Hematopoietic multipotent progenitor cell treated with erythropoietin and hydrocortisone succinate and interleukin-3 and kit ligand, for 17 days (in vitro differentiated cells): Measurements from ENCODE around the gene NRN1.

Experiments
- DNase-seq: peaks from one replicate; pipeline ENCODE4 v3.0.0-alpha.2; 2015; ENCODE audit warnings: low spot score

NRN1 gene

GRCh38 chr6:6002005-6002847 is 4.5 kb downstream of the NRN1 start:
- no peak for DNase-seq

- no peak for DNase-seq
Measured at GRCh38 chr6:6001443-6001842, 5.3 kb downstream of the NRN1 start.

GRCh38 chr6:5999688-6000608 is 6.8 kb downstream of the NRN1 start:
- no peak for DNase-seq

GRCh38 chr6:5998711-5999687 is 7.7 kb downstream of the NRN1 start:
- no peak for DNase-seq

DNA sequence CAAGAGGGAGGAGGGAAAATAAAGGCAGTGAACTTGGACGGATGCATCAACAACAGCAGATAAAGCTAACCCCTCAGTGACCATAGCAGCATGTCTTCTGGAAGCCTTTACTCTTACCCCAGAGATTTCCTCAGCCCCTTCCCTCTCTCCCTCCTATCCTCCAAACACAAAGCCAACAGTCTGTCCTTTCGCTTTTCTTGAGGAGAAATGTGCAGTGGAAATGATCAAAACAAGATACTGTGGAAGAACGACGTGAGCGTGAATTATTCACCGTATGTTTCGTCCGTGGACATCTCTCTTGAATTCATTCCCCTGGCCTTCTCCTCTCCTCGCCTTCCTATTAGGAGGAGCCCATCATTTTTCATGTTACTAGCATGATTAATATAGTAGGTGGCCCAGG is 8.5 kb downstream of the NRN1 start:
- DNase-seq = no peak

- DNase-seq = no peak
Measured at GRCh38 chr6:5997420-5997987, 9.2 kb downstream of the NRN1 start.

DNA sequence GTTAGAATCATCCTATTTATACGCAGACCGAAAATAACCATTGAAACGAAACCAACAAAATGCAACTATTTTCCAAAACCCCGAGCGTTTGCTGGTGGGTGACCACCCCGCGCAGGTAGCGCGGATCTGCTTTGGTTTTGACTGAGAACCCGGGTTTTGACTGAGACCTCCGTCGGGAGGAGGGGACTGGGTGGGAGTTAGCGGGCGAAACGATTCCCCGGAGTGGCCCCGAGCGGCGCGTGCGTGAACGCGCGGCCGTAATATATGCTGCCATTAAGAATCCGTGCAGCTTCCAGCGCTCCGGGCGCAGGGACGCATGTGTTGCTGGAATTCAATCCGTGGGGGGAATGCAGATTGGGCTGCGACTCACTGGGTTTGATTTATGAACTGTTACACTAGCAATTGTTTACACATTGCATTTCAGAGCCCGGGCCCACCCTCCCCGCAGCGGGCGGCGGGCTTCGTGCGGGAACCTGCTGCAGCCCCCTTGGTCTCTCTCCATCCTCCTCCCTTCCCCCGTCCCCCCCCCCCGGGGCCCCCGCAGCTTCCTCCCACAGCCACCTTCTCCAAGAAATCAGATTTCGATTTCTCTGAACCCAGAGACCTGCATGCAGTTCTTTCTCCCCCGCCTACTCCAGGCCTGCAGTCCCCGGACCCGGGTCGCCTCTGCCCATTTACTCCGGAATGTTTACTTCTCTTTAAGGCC is 9.9 kb downstream of the NRN1 start:
- no peak for DNase-seq

DNA sequence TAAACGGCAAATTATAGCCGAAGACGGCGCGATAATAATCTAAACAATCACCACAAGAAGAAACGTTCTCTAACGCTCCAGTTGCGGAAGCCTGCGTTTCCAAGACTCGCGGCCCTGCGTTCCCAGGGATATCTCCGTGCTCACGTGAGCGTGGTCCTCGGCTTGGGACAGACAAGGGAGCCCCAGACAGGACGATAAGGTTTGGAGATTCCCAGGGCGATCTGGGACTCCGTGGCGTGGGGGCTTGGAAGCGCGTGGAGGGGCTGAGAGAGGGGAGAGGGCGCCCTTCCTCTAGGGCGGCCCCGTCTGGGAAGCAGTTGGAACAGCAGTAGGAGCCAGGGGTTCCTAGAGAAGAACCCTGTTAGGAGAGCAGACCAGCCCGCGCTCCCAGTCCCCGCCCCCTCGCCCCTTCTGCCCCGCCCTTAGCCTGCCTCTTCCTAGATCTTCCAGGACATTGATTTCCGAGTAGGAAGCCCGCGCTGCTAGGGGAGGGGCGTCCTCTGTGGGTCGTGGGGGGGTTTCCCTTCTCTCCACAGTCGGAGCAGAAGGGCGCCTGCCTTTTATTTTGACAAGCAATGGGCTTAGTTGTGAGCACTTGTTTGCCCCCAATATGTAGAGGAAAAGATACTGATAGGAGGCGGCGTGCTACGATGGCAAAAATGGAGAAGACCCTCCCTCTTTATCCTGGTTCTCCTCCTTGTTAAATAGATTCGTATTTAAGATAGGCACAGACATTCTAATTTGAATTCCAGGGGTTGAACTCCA is 10.6 kb downstream of the NRN1 start:
- DNase-seq = no peak

DNA sequence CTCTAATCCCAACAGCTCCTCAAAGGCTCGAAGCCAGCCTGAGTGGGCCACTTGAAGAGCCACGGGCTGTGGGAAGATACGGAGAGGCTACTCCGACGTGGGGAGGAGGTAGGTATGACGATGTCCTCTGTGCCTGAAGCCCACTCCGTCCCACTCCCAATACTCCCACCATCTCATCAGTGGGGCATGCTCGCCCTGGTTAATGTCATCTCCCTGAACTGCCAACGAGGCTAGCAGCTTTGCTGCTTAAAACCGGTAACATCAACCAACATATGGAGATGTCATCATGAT is 11.1 kb downstream of the NRN1 start:
- no peak for DNase-seq

DNA sequence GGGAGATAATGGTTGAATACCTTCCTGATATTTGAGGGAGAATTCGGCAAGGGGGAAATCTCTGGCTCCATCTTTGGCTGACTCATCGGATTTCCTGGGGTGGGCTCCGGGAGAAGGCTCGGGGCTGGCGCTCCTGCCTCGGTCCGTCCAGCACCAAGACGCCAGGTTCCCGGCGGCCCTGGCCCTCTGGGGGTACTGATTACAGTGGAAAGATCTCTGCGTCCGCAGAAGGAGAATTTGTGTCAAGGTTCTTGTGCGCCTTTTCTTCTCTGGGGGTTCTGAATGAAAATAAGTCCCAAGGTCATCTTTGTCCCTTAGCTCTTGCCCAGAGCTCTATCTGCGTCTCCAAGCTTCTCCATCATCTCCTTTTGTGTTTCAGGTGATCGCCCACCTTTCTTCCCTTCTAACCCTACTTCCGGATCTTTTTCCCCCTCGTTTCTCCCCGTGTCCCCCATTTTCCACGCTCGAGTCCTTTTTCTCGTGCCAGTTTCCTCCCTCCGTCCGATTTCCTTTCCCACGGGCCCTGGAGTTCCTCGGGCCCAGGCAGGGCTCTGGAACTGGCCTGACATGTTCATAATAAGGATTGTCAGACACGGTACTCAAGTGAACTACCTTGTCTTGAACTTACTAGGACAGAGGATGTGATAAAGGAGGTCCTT is 11.6 kb downstream of the NRN1 start:
- no peak for DNase-seq

GRCh38 chr6:5994234-5994998 is 12.3 kb downstream of the NRN1 start:
- DNase-seq = no peak

GRCh38 chr6:5992551-5993225 is 14.0 kb downstream of the NRN1 start:
- no peak for DNase-seq

DNA sequence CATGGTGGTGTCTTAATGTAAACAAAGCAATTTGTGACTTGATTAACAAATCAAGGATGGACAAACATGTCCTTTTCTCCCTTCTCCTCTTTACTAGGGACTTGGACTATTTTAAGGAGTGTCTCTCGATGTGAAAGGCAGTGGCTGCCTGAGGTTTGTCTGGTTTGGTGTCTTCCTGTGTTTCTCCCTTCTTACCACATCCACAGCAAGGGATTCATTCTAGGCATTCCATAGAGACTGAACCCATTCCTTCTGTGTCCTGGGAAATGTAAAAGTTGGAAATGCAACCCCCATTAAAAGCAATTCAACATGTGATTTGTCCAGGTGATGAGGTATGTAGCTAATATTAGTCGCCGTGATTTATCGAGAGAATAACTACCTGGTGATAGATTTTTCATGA is 15.9 kb downstream of the NRN1 start:
- DNase-seq = no peak

GRCh38 chr6:5989141-5989723 is 17.5 kb downstream of the NRN1 start:
- no peak for DNase-seq

GRCh38 chr6:5986861-5987260 is 19.9 kb downstream of the NRN1 start:
- no peak for DNase-seq

DNA sequence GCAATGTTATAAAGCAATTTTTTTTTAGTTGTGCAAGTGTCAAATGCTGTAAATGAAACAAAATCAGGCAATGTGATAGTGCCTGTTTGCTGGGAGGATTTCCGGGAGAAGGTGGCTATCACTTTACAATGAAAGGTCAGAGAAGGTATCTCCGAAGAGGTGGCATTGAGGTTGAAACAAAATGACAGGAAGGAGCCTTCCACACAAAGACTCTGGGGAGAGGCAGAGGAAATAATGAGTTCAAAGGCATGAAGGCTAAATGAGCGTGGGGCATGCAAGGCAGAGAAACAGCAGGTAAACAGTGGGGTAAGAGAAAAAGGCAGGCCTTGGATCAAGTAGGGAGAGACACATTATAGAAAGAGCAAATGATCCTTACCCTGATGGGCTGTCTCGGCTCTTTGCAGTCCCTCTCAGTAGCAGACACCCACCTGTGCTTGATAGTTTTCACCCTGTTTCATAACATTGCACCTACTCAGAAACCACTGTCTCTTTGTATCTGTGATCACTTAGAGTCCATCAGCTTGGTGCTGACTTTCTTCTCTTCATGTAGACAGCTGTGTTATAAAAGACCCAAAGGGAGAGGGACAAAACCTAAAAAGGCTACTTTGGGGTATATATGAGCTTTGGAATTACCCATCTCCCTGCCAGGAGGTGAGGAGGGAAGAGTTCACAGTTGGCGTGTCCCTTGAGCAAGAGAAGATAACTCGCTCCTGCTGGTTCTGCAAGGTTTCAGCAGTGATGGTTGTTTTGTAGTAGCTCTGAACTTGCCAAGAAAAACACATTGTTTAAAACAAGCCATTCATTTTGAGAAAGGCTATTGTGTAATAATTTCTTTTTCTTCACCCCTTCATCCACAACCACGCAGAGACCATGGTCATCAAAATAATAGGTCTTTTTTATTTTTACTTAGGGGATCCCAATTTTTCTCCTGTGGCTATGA is 22.3 kb downstream of the NRN1 start:
- DNase-seq = no peak
